ENCODE measurements around the gene C1orf198.

DNA sequence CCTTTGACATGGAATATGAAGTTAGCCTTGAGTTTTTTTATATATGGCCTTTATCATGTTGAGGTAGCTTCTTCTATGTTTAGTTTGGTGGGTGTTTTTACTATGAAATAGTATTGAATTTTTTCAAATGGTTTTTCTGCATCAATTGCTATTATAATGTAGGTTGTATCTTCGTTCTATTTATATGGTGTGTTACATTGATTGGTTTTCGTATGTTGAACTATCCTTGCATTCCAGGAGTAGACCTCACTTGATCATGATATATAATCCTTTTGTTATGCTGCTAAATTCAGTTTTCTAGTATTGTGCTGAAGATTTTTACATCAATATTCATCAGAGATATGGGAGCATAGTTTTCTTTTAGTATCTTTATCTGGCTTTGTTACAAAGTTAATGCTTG lies 55.8 kb downstream of the C1orf198 start:
- TF ChIP-seq POLR2A (IDR thresholded peaks at IDR 0.05; ENCODE audit: extremely low read depth, insufficient read length) (no peak), CTCF (IDR thresholded peaks at IDR 0.05; ENCODE audit: low read depth, low read length) (no peak), MYC (IDR thresholded peaks at IDR 0.05; ENCODE audit: low read depth, low read length) (no peak)

All from NB4 (cell line).